22Rv1 (cell line): Measurements from ENCODE around the gene TNIP2.

Experiments used
- CTCF ChIP-seq: fragments of 450-650 bp; IDR thresholded peaks from 2 replicates; pipeline ENCODE4 v1.5.1; 2017; ENCODE audit warnings: mild to moderate bottlenecking
- ZFX ChIP-seq: fragments of 450-650 bp; IDR thresholded peaks from 2 replicates; pipeline ENCODE4 v1.6.1; 2017; ENCODE audit warnings: antibody characterized with exemption, borderline replicate concordance

GRCh38 chr4:2715426-2715825 lies 40.7 kb downstream of the TNIP2 start:
- no peak for TF ChIP-seq CTCF
- TF ChIP-seq ZFX: no peak
